GM18511 (cell line): ENCODE data around the gene CSTF2.
"Not testable (repeated sequence)": the region's sequence is repeated elsewhere in the genome, so short reads cannot be mapped to it uniquely, and the experiment has no call there.

Source experiments
- ATAC-seq: cut with Tn5 transposase; IDR thresholded peaks from one replicate; pipeline ENCODE4 v1.9.1; 2021; ENCODE audit warnings: mild to moderate bottlenecking, moderate library complexity; ENCODE audit not compliant: unreplicated experiment

CSTF2 gene, protein sequence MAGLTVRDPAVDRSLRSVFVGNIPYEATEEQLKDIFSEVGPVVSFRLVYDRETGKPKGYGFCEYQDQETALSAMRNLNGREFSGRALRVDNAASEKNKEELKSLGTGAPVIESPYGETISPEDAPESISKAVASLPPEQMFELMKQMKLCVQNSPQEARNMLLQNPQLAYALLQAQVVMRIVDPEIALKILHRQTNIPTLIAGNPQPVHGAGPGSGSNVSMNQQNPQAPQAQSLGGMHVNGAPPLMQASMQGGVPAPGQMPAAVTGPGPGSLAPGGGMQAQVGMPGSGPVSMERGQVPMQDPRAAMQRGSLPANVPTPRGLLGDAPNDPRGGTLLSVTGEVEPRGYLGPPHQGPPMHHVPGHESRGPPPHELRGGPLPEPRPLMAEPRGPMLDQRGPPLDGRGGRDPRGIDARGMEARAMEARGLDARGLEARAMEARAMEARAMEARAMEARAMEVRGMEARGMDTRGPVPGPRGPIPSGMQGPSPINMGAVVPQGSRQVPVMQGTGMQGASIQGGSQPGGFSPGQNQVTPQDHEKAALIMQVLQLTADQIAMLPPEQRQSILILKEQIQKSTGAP

DNA sequence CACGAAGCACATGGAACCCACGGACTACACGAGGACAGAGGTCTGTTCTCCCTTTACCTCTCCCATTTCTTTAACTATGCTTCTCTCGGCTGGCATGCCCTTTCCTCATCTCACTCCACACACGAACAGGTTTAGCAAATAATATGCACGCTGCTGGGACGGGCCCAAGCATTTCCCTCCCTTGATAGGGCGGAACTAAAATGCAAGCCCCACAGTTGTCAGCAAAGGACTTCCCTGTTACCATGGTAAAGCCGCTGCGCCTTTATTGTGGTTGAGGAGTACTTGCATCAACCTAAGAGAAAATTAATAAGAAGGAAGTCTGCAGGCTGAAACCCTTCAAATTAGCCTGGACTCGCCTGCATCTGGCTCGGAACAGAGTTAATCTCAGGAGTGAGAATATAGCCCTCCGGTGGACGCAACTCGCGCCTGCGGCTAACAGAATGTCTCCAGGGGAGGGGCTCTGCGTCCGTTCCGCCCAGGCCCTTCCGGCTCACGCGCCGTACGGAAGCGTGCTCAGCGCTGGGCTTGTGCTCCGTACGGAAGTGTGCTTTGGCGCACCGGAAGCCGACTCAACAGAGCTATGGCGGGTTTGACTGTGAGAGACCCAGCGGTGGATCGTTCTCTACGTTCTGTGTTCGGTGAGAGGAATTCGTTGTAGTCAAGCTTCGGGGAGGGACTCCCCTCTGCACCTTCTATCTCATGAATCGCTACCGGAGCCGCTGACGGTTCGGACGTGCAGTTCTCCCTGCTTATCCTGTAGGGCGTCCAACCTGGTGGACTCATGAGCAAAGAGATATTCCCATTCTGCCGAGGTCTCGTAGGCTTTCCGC is at the start of gene CSTF2:
Gene CSTF2 (plus strand): TSS at position 555 of the 830 bp plus-strand sequence. CDS start 26 bp downstream, at position 581.
- ATAC-seq, result peak; percentile 99

DNA sequence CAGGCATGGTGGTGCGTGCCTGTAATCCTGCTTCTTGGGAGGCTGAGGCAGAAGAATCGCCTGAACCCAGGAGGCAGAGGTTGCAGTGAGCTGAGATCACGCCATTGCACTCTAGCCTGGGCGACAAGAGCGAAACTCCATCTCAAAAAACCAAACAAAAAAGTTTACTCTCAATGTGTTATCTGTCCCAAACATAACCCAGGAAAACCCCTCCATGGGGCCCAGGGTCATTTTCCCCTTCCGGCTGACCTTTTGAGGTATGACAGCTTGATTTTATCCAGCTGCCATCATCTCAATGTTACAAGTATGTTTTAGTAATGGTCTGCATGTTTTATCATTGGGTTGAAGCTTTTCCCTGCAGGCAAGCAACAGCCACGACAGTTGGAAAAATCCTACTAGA is 23.8 kb upstream of the CSTF2 start:
- ATAC-seq, result not testable (repeated sequence)

DNA sequence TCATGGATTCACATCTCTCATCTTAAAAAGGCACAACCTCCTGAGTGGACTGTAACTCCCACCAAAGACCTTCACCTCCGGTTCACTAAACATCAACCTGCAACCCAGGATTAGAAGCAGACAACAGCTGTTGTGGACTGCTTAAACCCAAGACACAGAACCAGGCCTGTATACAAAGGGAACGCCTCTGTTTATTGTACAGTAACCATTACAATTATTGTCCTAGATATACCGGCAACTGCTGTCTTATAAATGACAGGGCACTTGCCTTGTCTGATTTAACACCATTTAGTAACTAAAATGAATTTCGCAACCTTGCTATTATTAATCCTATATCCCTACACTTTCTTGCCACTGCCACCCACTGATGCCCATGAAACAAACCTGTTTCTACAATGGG is 22.8 kb upstream of the CSTF2 start:
- no peak for ATAC-seq

DNA sequence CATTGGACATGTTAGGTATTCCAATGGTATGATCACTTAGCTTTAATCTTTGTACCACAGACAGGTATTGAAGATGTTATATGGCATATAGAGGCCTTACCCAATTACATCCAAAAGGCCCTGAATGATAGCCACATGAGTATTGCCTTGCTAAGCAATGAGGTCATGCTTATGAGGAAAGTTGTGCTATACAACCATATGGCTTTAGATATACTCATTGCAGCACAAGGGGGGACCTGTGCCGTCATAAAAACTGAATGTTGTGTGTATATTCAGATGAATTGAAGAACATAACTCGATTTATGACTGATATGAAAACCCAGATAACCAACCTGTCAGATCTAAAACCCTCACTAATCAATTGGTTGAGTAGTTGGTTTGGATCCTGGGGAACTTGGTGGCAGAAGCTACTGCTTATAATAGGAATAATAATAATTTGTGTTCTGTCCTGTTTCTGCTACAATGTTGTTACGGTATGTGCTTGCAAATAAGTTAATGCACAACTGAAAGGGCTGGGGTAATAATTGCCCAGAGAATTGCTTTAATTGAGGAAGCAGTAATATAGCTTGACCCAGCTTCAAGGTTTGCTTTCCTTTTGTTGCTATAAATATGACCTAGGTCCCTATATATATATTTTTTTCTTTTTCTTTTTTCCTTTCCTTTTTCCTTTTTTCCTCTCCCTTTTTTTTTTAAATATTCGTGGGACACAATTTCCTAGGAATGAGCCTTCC is 21.5 kb upstream of the CSTF2 start:
- ATAC-seq, result no peak

DNA sequence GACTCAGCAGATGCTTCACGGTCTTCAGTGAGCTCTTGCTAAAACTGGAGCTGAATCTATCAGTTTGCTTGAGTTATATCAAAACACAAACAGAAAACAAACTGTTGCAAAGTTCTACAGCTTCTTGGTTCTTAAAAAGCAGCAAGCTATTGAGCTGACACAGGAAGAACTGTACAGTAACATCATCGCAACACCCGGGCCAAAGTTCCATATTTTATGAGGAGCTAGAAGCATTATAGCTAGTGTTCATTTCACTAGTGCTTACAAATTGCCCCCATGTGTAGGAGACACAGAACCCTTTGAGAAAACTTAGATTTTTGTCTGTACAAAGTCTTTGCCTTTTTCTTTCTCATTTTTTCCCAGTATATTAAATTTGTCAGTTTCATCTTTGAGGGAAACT is 17.3 kb upstream of the CSTF2 start:
- no peak for ATAC-seq

DNA sequence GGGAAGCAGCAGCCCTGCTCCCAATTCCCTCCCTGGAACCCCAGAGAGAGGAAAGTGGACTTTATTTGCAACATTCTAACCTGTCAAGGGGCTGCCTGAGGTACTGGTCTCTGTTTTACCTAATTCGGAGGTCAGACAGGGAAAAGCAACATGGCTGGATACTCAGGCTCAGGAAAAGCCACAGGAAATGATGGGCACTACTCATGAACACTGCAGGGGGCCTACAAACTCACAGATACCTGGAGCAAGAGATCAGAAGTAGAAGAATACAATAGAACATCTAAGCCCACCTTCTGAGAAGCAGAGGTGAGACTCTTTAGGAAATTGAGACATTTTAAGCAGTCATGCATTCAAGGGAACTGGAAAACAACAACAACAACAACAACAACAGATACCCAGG is 15.4 kb upstream of the CSTF2 start:
- no peak for ATAC-seq

DNA sequence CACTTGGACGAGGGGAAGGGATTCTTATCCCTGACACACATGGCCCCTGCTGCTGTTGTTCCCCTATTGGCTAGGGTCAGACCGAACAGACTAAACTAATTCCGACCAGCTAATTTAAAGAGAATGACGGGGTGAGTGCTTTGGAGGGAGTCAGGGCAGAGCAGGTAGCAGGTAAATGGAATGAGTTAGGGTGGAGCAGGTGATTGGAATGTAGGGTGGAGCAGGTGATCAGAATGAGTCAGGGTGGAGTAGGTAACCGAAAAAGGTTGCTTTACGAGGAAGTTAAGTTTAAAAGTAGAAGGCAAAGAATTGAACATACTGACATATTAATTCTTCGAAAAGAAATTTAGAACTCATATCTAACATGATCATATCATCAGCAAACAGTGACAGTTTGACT is 11.9 kb upstream of the CSTF2 start:
- not testable (repeated sequence) for ATAC-seq

DNA sequence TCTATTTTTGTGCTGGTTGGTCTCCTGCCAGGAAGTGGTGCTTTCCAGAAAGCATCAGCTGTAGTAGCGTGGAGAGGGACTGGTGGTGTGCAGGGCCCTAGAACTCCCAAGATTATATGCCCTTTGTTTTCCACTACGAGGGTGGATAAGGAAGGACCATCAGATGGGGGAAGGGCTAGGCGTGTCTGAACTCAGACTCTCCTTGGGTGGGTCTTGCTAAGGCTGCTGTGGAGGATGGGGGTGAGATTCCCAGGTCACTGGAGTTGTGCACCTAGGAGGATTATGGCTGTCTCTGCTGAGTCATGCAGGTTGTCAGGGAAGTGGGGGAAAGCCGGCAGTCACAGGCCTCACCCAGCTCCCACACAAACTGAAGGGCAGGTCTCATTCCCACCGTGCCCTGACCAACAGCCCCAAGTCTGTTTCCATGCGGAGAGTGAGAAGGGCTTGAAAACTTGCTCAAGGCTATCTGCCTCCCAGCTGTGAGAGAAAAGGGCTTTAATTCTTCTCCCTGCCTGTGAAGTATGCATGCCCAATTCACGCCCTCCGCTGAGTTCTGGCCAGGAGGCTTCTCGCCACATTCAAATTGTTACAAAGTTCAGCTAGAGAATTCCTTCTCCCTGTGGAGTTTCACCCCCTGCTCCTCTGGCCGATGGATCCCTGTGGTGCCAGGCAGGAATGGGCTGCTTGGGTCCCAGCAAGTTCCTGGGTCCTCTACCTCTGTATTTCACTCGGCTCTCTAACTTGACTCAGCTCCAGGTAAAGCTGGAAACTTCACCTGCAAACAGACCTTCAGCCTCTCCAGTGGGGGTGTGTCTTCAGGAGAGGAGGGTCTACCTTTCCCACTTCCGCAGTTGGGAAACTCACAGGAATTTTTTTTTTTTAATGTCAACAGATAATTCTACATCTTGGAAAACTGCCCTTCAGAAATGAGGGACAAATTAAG is 7.7 kb upstream of the CSTF2 start:
- ATAC-seq, result no peak

DNA sequence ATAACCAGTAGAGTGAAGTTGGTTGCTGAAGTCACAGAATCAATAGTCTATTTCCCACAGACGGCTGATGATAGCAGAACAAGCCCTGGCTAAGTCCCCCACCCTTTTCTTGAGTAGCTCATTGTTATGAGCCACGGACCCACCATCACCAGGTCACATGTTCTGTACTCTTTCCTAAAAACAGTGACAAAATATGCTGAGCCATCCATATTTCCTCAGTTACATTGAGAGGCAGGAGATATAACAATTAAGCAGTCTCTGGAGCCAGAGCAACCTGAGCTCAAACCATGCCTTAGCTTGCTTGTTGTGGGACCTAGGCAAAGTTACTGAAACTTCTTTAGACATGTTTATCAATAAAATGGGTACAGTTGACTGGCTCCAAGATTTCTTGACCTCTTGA is 2.9 kb upstream of the CSTF2 start:
- no peak for ATAC-seq

DNA sequence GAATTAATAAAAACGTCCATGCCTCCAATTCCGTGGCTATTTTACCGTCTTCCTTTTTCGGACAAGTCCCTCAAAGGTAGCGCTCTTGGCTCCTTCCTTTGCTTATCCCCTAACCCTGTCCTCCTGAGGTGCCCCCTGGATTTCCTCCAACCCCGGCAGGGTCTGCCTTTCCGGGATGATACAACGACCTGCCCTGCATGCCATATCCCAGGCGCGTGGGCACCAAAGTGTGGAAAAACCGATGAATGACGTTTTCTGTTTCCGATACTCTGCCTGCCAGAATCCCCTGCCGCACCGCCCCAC is 706 bp upstream of the CSTF2 start:
- ATAC-seq, result no peak

DNA sequence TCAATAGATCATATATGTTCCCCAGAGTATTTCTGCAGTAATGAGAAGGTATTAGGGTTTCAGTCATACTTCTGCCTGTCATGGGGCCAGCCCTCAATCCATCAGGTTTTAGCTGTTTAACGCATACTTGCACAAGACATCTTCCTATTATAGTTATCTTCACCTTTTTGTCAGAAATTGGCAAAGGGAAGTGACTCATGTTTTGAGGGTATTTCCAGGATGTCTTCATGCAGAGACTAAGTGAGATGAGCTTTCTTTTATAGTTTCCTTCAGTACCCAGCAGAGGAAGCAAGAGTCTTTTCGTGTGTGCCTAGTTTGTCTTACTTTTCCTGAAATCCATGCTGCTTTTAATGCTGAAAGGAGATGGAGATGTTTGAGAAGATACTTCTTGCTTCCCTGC is 9.5 kb downstream of the CSTF2 start:
- peak; percentile 83 for ATAC-seq

DNA sequence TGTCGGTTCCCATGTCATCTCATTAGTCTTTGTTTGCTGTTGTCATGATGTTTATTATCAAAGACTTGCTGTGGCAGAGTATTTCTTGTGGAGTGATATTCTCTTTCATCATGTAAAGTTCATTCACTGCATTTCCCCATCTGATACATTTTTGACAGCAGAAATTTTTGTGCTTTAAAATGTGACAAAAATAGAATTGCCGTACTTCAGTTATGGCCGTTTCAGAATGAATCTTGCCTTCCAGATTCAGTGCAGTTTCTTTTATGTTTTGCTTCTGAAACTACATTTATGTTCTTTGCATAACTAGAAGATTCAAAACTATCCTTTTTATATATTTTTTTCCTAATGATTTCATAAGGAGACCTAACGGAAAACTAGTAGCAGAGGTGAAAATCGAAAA is 10.0 kb downstream of the CSTF2 start:
- ATAC-seq, result peak; percentile 43

DNA sequence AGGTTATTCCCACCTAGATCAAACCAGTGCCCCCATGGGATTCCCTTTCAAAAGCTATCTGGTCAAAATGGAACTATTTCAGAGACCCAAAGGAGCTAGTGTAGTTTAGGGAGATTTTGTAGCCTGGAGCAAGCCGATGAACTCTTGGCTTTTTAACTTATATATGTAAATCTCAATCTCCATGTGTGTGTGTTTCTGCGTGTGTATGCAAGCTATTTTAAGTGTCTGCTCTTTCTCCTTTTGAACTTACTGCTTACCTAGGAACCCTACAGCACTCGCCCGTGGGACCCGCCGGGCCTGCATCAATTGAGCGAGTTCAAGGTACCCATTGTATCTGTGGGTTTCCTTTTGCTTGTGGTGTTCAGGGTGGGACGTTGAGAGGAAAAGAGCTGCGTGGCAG is 10.4 kb downstream of the CSTF2 start:
- peak; percentile 39 for ATAC-seq

DNA sequence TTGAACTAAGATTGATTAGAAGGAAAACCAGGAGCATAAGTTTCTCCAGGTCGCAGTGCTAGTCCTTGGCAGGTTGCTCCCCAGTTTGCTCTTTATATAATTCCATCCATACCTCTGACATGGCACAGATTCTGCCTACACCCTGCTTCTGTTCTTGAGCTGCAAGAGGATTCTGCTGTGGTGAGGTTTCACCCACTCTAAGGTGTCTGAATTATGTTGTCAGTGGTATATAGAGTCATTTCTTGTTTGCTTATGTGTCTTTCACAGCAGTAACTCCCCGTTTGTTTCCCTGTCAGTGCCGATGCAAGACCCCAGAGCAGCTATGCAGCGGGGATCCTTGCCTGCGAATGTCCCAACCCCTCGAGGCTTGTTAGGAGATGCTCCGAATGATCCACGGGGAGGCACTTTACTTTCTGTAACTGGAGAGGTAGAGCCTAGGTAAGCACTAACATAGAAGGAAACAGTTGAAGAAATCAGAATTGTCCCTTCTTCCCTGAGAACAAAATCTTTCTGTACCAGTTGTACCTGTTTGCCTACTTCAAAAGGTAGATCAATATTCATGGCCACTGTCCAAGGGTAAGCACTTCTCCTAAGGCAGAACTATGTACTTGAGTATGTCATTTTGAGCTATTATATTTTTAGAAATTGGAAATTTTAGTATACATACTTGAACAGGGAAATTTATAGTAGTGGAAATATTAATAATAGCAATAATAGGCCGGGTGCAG is 11.2 kb downstream of the CSTF2 start:
- ATAC-seq, result no peak

DNA sequence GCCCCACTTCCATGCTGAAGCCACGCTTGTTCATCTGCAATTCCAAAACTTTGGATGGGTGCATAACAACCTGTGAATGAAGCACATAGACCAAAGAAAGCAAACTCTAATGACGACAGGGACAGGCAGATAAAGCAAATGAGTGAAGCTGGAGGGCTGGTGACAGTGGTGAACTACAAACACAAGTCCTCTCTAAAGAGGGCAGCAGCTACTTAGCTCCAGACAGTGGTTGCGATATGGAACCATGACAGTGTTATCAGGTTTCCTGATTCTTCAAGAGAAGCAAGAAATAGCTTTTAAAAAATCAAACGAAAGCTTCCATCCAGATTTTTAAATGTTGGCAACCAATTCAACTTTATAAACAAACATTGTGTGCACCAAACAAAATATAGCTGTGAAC is 30.1 kb downstream of the CSTF2 start:
- no peak for ATAC-seq

DNA sequence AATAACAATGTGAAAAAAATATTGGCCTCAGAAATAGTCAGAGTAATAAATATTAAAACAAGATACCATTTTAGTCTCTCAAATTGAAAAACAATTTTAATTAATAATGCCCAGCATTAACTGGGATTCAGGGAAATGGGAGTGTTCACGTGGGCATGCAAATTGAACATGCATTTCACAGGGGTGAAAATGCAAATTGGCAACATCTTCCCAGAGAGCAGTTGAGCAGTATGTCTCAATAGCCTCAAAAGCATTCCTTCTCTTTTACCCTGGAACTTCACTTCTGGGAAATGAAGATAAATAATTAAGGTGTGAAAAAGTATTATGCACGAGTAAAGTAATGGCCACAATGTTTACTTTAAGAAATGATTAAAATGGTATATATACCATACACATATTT is 32.6 kb downstream of the CSTF2 start:
- no peak for ATAC-seq

DNA sequence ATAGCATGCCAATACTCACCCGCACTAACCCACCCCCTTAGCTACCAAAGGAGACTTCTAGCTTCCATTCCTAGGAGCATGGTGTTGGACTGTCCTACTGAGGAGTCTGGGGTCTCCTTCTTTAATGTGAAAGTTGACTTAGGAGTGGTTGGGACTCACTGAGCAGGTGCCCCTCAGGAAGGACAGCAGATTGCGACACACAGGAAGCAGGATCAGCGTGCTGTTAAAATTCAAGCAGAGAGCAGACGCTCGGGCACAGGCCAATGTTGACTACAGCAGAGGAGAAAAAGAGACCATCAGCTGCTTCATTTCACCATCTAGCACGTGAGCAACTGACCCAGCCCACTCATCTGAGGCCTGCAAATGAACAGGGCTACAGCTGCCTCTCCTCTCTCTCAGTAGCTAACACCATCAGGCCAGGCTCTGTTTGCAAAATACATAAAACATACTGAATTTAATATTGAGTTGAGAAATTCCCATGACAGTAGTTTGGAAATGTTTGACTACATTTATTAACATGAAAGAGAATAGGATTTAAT is 43.2 kb downstream of the CSTF2 start:
- ATAC-seq, result no peak

DNA sequence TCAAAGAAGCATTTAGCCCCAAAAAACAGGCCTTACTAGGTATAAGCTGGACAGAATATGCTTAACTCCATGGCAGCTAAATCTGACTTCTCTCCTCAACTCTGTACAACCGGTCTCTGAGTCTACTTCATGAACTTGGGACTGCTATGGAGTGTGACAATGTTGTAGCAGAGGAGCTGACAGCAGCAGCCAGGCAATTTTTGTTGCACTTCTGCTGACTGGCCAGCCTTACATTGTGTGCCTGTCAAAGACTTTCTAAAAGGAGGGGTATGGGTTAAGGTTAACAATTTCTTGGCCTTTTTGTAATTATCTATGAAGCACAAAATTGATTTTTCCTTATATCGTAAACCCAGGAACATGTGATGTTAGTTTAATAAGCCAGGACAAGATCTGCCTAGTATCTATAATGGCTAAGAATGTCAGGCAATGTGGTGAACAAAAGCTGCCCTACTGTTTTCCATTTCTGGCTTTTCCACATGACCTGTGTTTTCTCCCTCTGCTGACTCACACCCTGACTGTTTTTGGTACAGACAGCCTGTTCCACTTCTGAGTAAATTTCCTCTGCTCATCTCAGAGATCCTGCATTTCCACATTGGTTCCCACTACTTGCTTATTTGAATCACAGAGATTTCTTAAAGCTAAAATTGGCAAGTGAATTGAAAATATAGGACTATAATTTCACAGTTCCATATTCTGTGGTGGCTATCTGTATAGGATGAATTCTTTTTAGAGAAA is 44.6 kb downstream of the CSTF2 start:
- ATAC-seq, result no peak

DNA sequence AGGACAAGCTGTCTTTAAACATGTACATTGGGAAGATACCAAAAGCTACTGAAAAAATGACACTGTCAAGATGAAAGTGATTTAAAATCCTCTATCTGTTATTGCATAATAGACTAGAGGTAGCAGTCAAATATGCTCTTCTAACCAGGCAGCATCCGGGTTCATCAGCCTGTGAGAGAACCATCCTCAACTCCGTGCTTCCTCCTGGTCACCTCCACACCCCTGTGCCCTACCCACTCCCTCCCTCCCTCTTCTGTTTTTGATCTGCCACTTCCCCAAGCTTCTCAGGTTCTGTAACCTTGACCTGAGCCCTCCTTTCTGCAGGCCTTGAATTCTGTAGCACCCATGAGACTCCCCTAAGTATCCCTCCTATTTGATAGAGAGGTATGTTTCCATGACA is 48.1 kb downstream of the CSTF2 start:
- no peak for ATAC-seq
